HepG2 (cell line): ENCODE data around the gene BCL2L1. TPM values are rescaled to one million over a fixed set of nuclear protein-coding genes. Genes with fewer than 3 reads are reported as not detected.

Experiments used
- ASH2L ChIP-seq: fragments of 300-600, 200-600 bp; sonication (generic); IDR thresholded peaks from 2 replicates; pipeline ENCODE4 v1.7.0; 2017; ENCODE audit warnings: low read depth, mild to moderate bottlenecking, moderate library complexity, mixed read lengths, low read length; ENCODE audit not compliant: insufficient read length
- ERF ChIP-seq: IDR thresholded peaks from 2 replicates; pipeline ENCODE4 v1.6.1; 2018; ENCODE audit warnings: missing biosample characterization, missing genetic modification reagents
- GABPA ChIP-seq, 2 experiments: IDR thresholded peaks; 2 replicates each; pipeline ENCODE4 v1.6.1; 2011 to 2016; ENCODE audit warnings: low read depth in 2 of 2, low read length in 1 of 2, missing biosample characterization in 1 of 2, missing genetic modification characterization in 1 of 2
- HCFC1 ChIP-seq: fragments of 150-350 bp; IDR thresholded peaks from 2 replicates; pipeline ENCODE4 v1.6.1; 2014; ENCODE audit warnings: low read depth, low read length
- HHEX ChIP-seq: IDR thresholded peaks from 2 replicates; pipeline ENCODE4 v1.6.1; 2016; ENCODE audit warnings: control low read depth
- HIVEP1 ChIP-seq: sonication (generic); formaldehyde crosslinking; IDR thresholded peaks from 2 replicates; pipeline ENCODE4 v1.4.0; 2020; ENCODE audit warnings: mild to moderate bottlenecking, missing genetic modification reagents
- HNF4A ChIP-seq: sonication (generic); formaldehyde crosslinking; IDR thresholded peaks from 2 replicates; pipeline ENCODE4 v1.4.0; 2020; ENCODE audit warnings: missing genetic modification reagents
- HOXA7 ChIP-seq: sonication (generic); formaldehyde crosslinking; IDR thresholded peaks from 2 replicates; pipeline ENCODE4 v1.8.1; 2022; ENCODE audit warnings: mild to moderate bottlenecking, missing genetic modification reagents, moderate library complexity
- PAX8 ChIP-seq: sonication (generic); formaldehyde crosslinking; IDR thresholded peaks from 2 replicates; pipeline ENCODE4 v1.8.0; 2022; ENCODE audit warnings: mild to moderate bottlenecking, missing genetic modification reagents, borderline replicate concordance
- PRPF4 ChIP-seq: fragments of 200-400 bp; formaldehyde crosslinking; IDR thresholded peaks from 2 replicates; pipeline ENCODE4 v1.6.1; 2016; ENCODE audit warnings: low read length, low read depth; ENCODE audit not compliant: poor library complexity, severe bottlenecking
- SIX4 ChIP-seq: sonication (generic); formaldehyde crosslinking; IDR thresholded peaks from 2 replicates; pipeline ENCODE4 v1.4.0; 2020; ENCODE audit warnings: missing genetic modification reagents
- SP1 ChIP-seq, 2 experiments: fragments of 450-650 bp in 1 of 2; sonication (generic) in 1 of 2; formaldehyde crosslinking in 1 of 2; IDR thresholded peaks; 2 replicates each; pipeline versions ENCODE4 v1.4.0 to v1.6.1; 2016 to 2020; ENCODE audit warnings: missing genetic modification reagents in 1 of 2
- ZBTB37 ChIP-seq: sonication (generic); formaldehyde crosslinking; IDR thresholded peaks from 2 replicates; pipeline ENCODE4 v1.4.0; 2020; ENCODE audit warnings: mild to moderate bottlenecking, missing genetic modification reagents
- ZNF354B ChIP-seq: sonication (generic); formaldehyde crosslinking; IDR thresholded peaks from 2 replicates; pipeline ENCODE4 v1.8.0; 2022; ENCODE audit warnings: mild to moderate bottlenecking, missing genetic modification reagents
- ZSCAN9 ChIP-seq: IDR thresholded peaks from 2 replicates; pipeline ENCODE4 v1.6.1; 2016; ENCODE audit warnings: borderline replicate concordance
- polyA plus RNA-seq, 8 experiments: library from polyadenylated mRNA; depleted of rRNA in 3 of 8; stranded (reverse) in 7 of 8; unstranded in 1 of 8; fragments of >200 nt; fragmentation: Illumina TruSeq in 4 of 8; extraction: Trizol in 4 of 8; gene quantifications; 2 replicates each; pipeline versions ENCODE4 v1.2.1 to v1.2.3, GENCODE V29; 2011 to 2016; ENCODE audit warnings: low read depth in 4 of 8, missing spikeins in 1 of 8, mixed read lengths in 1 of 8; ENCODE audit not compliant: insufficient read depth in 1 of 8
- total RNA-seq, 5 experiments: library from RNA; depleted of rRNA; stranded (reverse); fragments of >200 nt; fragmentation: Illumina TruSeq; extraction: Trizol; gene quantifications; 2 replicates each; pipeline ENCODE4 v1.2.3, GENCODE V29; 2016; ENCODE audit warnings: low read depth in 1 of 5
- TF ChIP-seq, protein P1 (sequence below): sonication (generic); formaldehyde crosslinking; IDR thresholded peaks from 2 replicates; pipeline ENCODE4 v1.5.1; 2020; ENCODE audit warnings: missing genetic modification reagents, mild to moderate bottlenecking, borderline replicate concordance
- TF ChIP-seq, protein P2 (sequence below): IDR thresholded peaks from 2 replicates; pipeline ENCODE4 v1.6.1; 2016; ENCODE audit warnings: low read depth, missing genetic modification reagents, missing compliant biosample characterization
- TF ChIP-seq, protein P3 (sequence below): sonication (generic); formaldehyde crosslinking; IDR thresholded peaks from 2 replicates; pipeline ENCODE4 v1.4.0; 2020; ENCODE audit warnings: missing genetic modification reagents, mild to moderate bottlenecking, borderline replicate concordance

The BCL2L1 gene
- total and polyA plus RNA-seq, 2 of the 13 experiments (the other 11 are each of a cell fraction or from before 2014, with no cell fraction given) = 164 to 258 TPM

- TF ChIP-seq, protein P1, sequence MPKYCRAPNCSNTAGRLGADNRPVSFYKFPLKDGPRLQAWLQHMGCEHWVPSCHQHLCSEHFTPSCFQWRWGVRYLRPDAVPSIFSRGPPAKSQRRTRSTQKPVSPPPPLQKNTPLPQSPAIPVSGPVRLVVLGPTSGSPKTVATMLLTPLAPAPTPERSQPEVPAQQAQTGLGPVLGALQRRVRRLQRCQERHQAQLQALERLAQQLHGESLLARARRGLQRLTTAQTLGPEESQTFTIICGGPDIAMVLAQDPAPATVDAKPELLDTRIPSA (CRISPR knock-in tag) = no peak
- TF ChIP-seq HCFC1 (no peak), ERF (CRISPR knock-in tag) (peak; percentile 72), PAX8 (0 out of 2 replicates have a peak, but pooled peaks have one; percentile 63), GABPA (IDR thresholded peaks at IDR 0.05; ENCODE audit: low read depth, low read length) (no peak), GABPA (CRISPR knock-in tag; IDR thresholded peaks at IDR 0.05; ENCODE audit: low read depth) (peak; percentile 62; the same call in 1 of the 2 replicates), ZBTB37 (CRISPR knock-in tag) (no peak), SP1 (IDR thresholded peaks at IDR 0.05) (no peak), SP1 (CRISPR knock-in tag; IDR thresholded peaks at IDR 0.05) (0 out of 2 replicates have a peak, but pooled peaks have one; percentile 3), ZSCAN9 (CRISPR knock-in tag) (peak; percentile 97), HOXA7 (CRISPR knock-in tag) (no peak), HHEX (CRISPR knock-in tag) (peak; percentile 7; the same call in 1 of the 2 replicates), PRPF4 (peak; percentile 66), HIVEP1 (no peak), SIX4 (no peak; the same call in none of the 2 replicates), HNF4A (CRISPR knock-in tag) (peak; percentile 88), ASH2L (peak; percentile 92), ZNF354B (CRISPR knock-in tag) (peak; percentile 92; the same call in 1 of the 2 replicates)
- TF ChIP-seq, protein P2, sequence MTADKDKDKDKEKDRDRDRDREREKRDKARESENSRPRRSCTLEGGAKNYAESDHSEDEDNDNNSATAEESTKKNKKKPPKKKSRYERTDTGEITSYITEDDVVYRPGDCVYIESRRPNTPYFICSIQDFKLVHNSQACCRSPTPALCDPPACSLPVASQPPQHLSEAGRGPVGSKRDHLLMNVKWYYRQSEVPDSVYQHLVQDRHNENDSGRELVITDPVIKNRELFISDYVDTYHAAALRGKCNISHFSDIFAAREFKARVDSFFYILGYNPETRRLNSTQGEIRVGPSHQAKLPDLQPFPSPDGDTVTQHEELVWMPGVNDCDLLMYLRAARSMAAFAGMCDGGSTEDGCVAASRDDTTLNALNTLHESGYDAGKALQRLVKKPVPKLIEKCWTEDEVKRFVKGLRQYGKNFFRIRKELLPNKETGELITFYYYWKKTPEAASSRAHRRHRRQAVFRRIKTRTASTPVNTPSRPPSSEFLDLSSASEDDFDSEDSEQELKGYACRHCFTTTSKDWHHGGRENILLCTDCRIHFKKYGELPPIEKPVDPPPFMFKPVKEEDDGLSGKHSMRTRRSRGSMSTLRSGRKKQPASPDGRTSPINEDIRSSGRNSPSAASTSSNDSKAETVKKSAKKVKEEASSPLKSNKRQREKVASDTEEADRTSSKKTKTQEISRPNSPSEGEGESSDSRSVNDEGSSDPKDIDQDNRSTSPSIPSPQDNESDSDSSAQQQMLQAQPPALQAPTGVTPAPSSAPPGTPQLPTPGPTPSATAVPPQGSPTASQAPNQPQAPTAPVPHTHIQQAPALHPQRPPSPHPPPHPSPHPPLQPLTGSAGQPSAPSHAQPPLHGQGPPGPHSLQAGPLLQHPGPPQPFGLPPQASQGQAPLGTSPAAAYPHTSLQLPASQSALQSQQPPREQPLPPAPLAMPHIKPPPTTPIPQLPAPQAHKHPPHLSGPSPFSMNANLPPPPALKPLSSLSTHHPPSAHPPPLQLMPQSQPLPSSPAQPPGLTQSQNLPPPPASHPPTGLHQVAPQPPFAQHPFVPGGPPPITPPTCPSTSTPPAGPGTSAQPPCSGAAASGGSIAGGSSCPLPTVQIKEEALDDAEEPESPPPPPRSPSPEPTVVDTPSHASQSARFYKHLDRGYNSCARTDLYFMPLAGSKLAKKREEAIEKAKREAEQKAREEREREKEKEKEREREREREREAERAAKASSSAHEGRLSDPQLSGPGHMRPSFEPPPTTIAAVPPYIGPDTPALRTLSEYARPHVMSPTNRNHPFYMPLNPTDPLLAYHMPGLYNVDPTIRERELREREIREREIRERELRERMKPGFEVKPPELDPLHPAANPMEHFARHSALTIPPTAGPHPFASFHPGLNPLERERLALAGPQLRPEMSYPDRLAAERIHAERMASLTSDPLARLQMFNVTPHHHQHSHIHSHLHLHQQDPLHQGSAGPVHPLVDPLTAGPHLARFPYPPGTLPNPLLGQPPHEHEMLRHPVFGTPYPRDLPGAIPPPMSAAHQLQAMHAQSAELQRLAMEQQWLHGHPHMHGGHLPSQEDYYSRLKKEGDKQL = peak; percentile 40
- TF ChIP-seq, protein P3, sequence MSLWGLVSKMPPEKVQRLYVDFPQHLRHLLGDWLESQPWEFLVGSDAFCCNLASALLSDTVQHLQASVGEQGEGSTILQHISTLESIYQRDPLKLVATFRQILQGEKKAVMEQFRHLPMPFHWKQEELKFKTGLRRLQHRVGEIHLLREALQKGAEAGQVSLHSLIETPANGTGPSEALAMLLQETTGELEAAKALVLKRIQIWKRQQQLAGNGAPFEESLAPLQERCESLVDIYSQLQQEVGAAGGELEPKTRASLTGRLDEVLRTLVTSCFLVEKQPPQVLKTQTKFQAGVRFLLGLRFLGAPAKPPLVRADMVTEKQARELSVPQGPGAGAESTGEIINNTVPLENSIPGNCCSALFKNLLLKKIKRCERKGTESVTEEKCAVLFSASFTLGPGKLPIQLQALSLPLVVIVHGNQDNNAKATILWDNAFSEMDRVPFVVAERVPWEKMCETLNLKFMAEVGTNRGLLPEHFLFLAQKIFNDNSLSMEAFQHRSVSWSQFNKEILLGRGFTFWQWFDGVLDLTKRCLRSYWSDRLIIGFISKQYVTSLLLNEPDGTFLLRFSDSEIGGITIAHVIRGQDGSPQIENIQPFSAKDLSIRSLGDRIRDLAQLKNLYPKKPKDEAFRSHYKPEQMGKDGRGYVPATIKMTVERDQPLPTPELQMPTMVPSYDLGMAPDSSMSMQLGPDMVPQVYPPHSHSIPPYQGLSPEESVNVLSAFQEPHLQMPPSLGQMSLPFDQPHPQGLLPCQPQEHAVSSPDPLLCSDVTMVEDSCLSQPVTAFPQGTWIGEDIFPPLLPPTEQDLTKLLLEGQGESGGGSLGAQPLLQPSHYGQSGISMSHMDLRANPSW = no peak; the same call in 1 of the 2 replicates
These were observed 58.6 kb downstream of the BCL2L1 start (continued) for GRCh38 chr20:31663838-31664695.
